ENCODE data around the gene SMCO1.
"Not testable (repeated sequence)": the region's sequence is repeated elsewhere in the genome, so short reads cannot be mapped to it uniquely, and the experiment has no call there.

SMCO1 gene

GRCh38 chr3:196504077-196504398 is 11.1 kb downstream of the SMCO1 start:
- not testable (repeated sequence) for H4K5ac ChIP-seq (ENCODE audit: low read length); H4K8ac ChIP-seq (ENCODE audit: low read depth, low read length); H3K27ac ChIP-seq (ENCODE audit: low read depth, low read length); H3K4me3 ChIP-seq (ENCODE audit: low read length); H3K23ac ChIP-seq (ENCODE audit: low read length); DNase-seq; H3K4me2 ChIP-seq (ENCODE audit: low read length); H3K4me1 ChIP-seq (ENCODE audit: control insufficient read depth, low read depth, low read length); H2BK5ac ChIP-seq (ENCODE audit: low read length); H2AK5ac ChIP-seq (ENCODE audit: low read length); H3K36me3 ChIP-seq (ENCODE audit: control insufficient read depth, insufficient read depth, low read length); H2BK15ac ChIP-seq (replicated peaks; ENCODE audit: low read depth); H3K27me3 ChIP-seq (ENCODE audit: insufficient read depth, low read length, poor library complexity); H3K79me1 ChIP-seq (ENCODE audit: low read length)
- no CpG with 5 or more reads among the region's 7 CpGs for WGBS (ENCODE audit: extremely low coverage, insufficient coverage, low lambda C conversion rate)
- Histone ChIP-seq H3K4ac (ENCODE audit: low read depth, low read length) (peak overlapping the region; percentile 59), H3K18ac (ENCODE audit: low read length) (peak overlapping the region; percentile 45), H3K9ac (ENCODE audit: low read length) (peak overlapping the region; percentile 51), H3K56ac (ENCODE audit: low read length) (peak overlapping the region; percentile 66), H3K79me2 (ENCODE audit: control insufficient read depth, insufficient read depth, low read length) (peaks cover 38% of the 10 kb centered on the region), H2BK120ac (ENCODE audit: low read depth, low read length) (peak overlapping the region; percentile 31)

GRCh38 chr3:196503196-196504076 is 11.7 kb downstream of the SMCO1 start, which contains the start of gene RNF168:
TSS of gene RNF168 (minus strand) at chr3:196503768. CDS start at chr3:196503173, 595 bp downstream.
- H3K4me3 ChIP-seq (ENCODE audit: low read length), result peak within 1 kb of the TSS; percentile 94
- no peaks in the 10 kb centered on the region for H3K36me3 ChIP-seq (ENCODE audit: control insufficient read depth, insufficient read depth, low read length)
- H3K9ac ChIP-seq (ENCODE audit: low read length), result peak within 1 kb of the TSS; percentile 97
- H3K4me1 ChIP-seq (ENCODE audit: control insufficient read depth, low read depth, low read length), result peaks cover 3% of the 10 kb centered on the region
- peaks cover 4% of the 10 kb centered on the region for H3K79me1 ChIP-seq (ENCODE audit: low read length)
- DNase-seq, result peak; percentile 98
- no CpG with 5 or more reads among the region's 75 CpGs for WGBS (ENCODE audit: extremely low coverage, insufficient coverage, low lambda C conversion rate)
- H2AK5ac ChIP-seq (ENCODE audit: low read length), result no peak within 1 kb of the TSS
- H4K5ac ChIP-seq (ENCODE audit: low read length), result no peak within 1 kb of the TSS
- no peaks in the 10 kb centered on the region for H3K27me3 ChIP-seq (ENCODE audit: insufficient read depth, low read length, poor library complexity)
- peak within 1 kb of the TSS; percentile 91 for H3K18ac ChIP-seq (ENCODE audit: low read length)
- H3K4ac ChIP-seq (ENCODE audit: low read depth, low read length), result peak within 1 kb of the TSS; percentile 59
- H3K27ac ChIP-seq (ENCODE audit: low read depth, low read length), result peak within 1 kb of the TSS; percentile 96
- no peak within 1 kb of the TSS for H2BK15ac ChIP-seq (replicated peaks; ENCODE audit: low read depth)
- H3K4me2 ChIP-seq (ENCODE audit: low read length), result peak within 1 kb of the TSS; percentile 78
- peak within 1 kb of the TSS; percentile 69 for H2BK5ac ChIP-seq (ENCODE audit: low read length)
- H3K79me2 ChIP-seq (ENCODE audit: control insufficient read depth, insufficient read depth, low read length), result peaks cover 44% of the 10 kb centered on the region
- H3K56ac ChIP-seq (ENCODE audit: low read length), result peak within 1 kb of the TSS; percentile 85
- H3K23ac ChIP-seq (ENCODE audit: low read length), result no peak within 1 kb of the TSS
- peak within 1 kb of the TSS; percentile 31 for H2BK120ac ChIP-seq (ENCODE audit: low read depth, low read length)
- H4K8ac ChIP-seq (ENCODE audit: low read depth, low read length), result no peak within 1 kb of the TSS

- peaks cover 3% of the 10 kb centered on the region for H3K4me1 ChIP-seq (ENCODE audit: control insufficient read depth, low read depth, low read length)
- peak overlapping the region; percentile 25 for H3K4ac ChIP-seq (ENCODE audit: low read depth, low read length)
- H4K5ac ChIP-seq (ENCODE audit: low read length), result no peak overlapping the region
- H2BK15ac ChIP-seq (replicated peaks; ENCODE audit: low read depth), result no peak overlapping the region
- H3K79me1 ChIP-seq (ENCODE audit: low read length), result peaks cover 4% of the 10 kb centered on the region
- no peaks in the 10 kb centered on the region for H3K36me3 ChIP-seq (ENCODE audit: control insufficient read depth, insufficient read depth, low read length)
- peaks cover 50% of the 10 kb centered on the region for H3K79me2 ChIP-seq (ENCODE audit: control insufficient read depth, insufficient read depth, low read length)
- peak overlapping the region; percentile 85 for H3K56ac ChIP-seq (ENCODE audit: low read length)
- no CpG with 5 or more reads among the region's 27 CpGs for whole genome bisulfite sequencing (ENCODE audit: extremely low coverage, insufficient coverage, low lambda C conversion rate)
- H2BK5ac ChIP-seq (ENCODE audit: low read length), result peak overlapping the region; percentile 69
- H3K4me3 ChIP-seq (ENCODE audit: low read length), result peak overlapping the region; percentile 94
- peak overlapping the region; percentile 97 for H3K9ac ChIP-seq (ENCODE audit: low read length)
- no peak for DNase-seq
- H2BK120ac ChIP-seq (ENCODE audit: low read depth, low read length), result no peak overlapping the region
- no peaks in the 10 kb centered on the region for H3K27me3 ChIP-seq (ENCODE audit: insufficient read depth, low read length, poor library complexity)
- H4K8ac ChIP-seq (ENCODE audit: low read depth, low read length), result no peak overlapping the region
- H3K27ac ChIP-seq (ENCODE audit: low read depth, low read length), result peak overlapping the region; percentile 96
- peak overlapping the region; percentile 78 for H3K4me2 ChIP-seq (ENCODE audit: low read length)
- no peak overlapping the region for H3K18ac ChIP-seq (ENCODE audit: low read length)
- H3K23ac ChIP-seq (ENCODE audit: low read length), result no peak overlapping the region
- H2AK5ac ChIP-seq (ENCODE audit: low read length), result no peak overlapping the region
These were observed 12.4 kb downstream of the SMCO1 start for GRCh38 chr3:196502775-196503195.

- Histone ChIP-seq H3K4me1 (ENCODE audit: control insufficient read depth, low read depth, low read length) (peaks cover 3% of the 10 kb centered on the region), H3K36me3 (ENCODE audit: control insufficient read depth, insufficient read depth, low read length) (no peaks in the 10 kb centered on the region), H3K27ac (ENCODE audit: low read depth, low read length) (no peak overlapping the region), H3K79me1 (ENCODE audit: low read length) (peaks cover 4% of the 10 kb centered on the region), H3K79me2 (ENCODE audit: control insufficient read depth, insufficient read depth, low read length) (peaks cover 55% of the 10 kb centered on the region), H3K4me3 (ENCODE audit: low read length) (peak overlapping the region; percentile 76), H2BK120ac (ENCODE audit: low read depth, low read length) (no peak overlapping the region), H3K9ac (ENCODE audit: low read length) (peak overlapping the region; percentile 78), H3K27me3 (ENCODE audit: insufficient read depth, low read length, poor library complexity) (no peaks in the 10 kb centered on the region), H2AK5ac (ENCODE audit: low read length) (no peak overlapping the region), H2BK5ac (ENCODE audit: low read length) (no peak overlapping the region), H2BK15ac (replicated peaks; ENCODE audit: low read depth) (no peak overlapping the region), H3K4ac (ENCODE audit: low read depth, low read length) (no peak overlapping the region), H4K8ac (ENCODE audit: low read depth, low read length) (no peak overlapping the region), H3K56ac (ENCODE audit: low read length) (peak overlapping the region; percentile 62), H3K4me2 (ENCODE audit: low read length) (peak overlapping the region; percentile 77), H3K18ac (ENCODE audit: low read length) (no peak overlapping the region), H3K23ac (ENCODE audit: low read length) (no peak overlapping the region), H4K5ac (ENCODE audit: low read length) (no peak overlapping the region)
- WGBS (ENCODE audit: extremely low coverage, insufficient coverage, low lambda C conversion rate), result no CpG with 5 or more reads among the region's 14 CpGs
- DNase-seq, result peak; percentile 59
These were observed 13.7 kb downstream of the SMCO1 start for GRCh38 chr3:196501316-196502044.

- Histone ChIP-seq H3K23ac (ENCODE audit: low read length) (no peak overlapping the region), H3K79me2 (ENCODE audit: control insufficient read depth, insufficient read depth, low read length) (peaks cover 65% of the 10 kb centered on the region), H3K4me2 (ENCODE audit: low read length) (peak overlapping the region; percentile 99), H4K5ac (ENCODE audit: low read length) (no peak overlapping the region), H2BK120ac (ENCODE audit: low read depth, low read length) (peak overlapping the region; percentile 35), H3K27me3 (ENCODE audit: insufficient read depth, low read length, poor library complexity) (no peaks in the 10 kb centered on the region), H3K4ac (ENCODE audit: low read depth, low read length) (peak overlapping the region; percentile 96), H2BK5ac (ENCODE audit: low read length) (peak overlapping the region; percentile 84), H3K36me3 (ENCODE audit: control insufficient read depth, insufficient read depth, low read length) (no peaks in the 10 kb centered on the region), H3K79me1 (ENCODE audit: low read length) (peaks cover 9% of the 10 kb centered on the region), H3K18ac (ENCODE audit: low read length) (peak overlapping the region; percentile 98), H2BK15ac (replicated peaks; ENCODE audit: low read depth) (no peak overlapping the region), H3K9ac (ENCODE audit: low read length) (peak overlapping the region; percentile 96), H3K4me3 (ENCODE audit: low read length) (peak overlapping the region; percentile 80), H4K8ac (ENCODE audit: low read depth, low read length) (no peak overlapping the region), H2AK5ac (ENCODE audit: low read length) (peak overlapping the region; percentile 74), H3K27ac (ENCODE audit: low read depth, low read length) (no peak overlapping the region), H3K4me1 (ENCODE audit: control insufficient read depth, low read depth, low read length) (peaks cover 3% of the 10 kb centered on the region), H3K56ac (ENCODE audit: low read length) (peak overlapping the region; percentile 97)
- WGBS (ENCODE audit: extremely low coverage, insufficient coverage, low lambda C conversion rate), result no CpG with 5 or more reads among the region's 11 CpGs
- peak; percentile 27 for DNase-seq
These were observed 15.2 kb downstream of the SMCO1 start for GRCh38 chr3:196499807-196500524.

Data from mesendoderm (in vitro differentiated cells).